Neural cell (in vitro differentiated cells): Measurements from ENCODE around the gene ZNF175. TPM values are rescaled to one million over a fixed set of nuclear protein-coding genes. Genes with fewer than 3 reads are reported as not detected.

Source experiments
- H2AFZ ChIP-seq: fragments of 200-600, 300-800 bp; sonication (generic), shearing (Covaris generic); 2 replicates; pipeline ENCODE4 v1.6.0; 2014; ENCODE audit warnings: low read depth, mild to moderate bottlenecking, antibody characterized with exemption, low read length, moderate library complexity
- H3F3A ChIP-seq: fragments of 200-600 bp; shearing (Covaris generic); 2 replicates; pipeline ENCODE4 v1.6.1; 2016; ENCODE audit warnings: mild to moderate bottlenecking, moderate library complexity, mixed read lengths, antibody characterized with exemption, low read length; ENCODE audit not compliant: insufficient read depth, poor library complexity, severe bottlenecking
- H3K27ac ChIP-seq: fragments of 200-600, 300-800 bp; sonication (generic), shearing (Covaris generic); 2 replicates; pipeline ENCODE4 v1.5.1; 2014; ENCODE audit warnings: mild to moderate bottlenecking, low read length, moderate library complexity
- H3K27me3 ChIP-seq: fragments of 300-800, 200-600 bp; sonication (generic), shearing (Covaris generic); 2 replicates; pipeline ENCODE4 v1.6.0; 2014; ENCODE audit warnings: mild to moderate bottlenecking, low read depth, low read length, moderate library complexity; ENCODE audit not compliant: insufficient read depth
- H3K36me3 ChIP-seq: fragments of 300-800, 200-600 bp; sonication (generic), shearing (Covaris generic); 2 replicates; pipeline ENCODE4 v1.5.1; 2014; ENCODE audit warnings: mild to moderate bottlenecking, antibody characterized with exemption, low read length, moderate library complexity; ENCODE audit not compliant: insufficient read depth
- H3K4me2 ChIP-seq: fragments of 300-800, 200-600 bp; sonication (generic), shearing (Covaris generic); 2 replicates; pipeline ENCODE4 v1.6.0; 2014; ENCODE audit warnings: mild to moderate bottlenecking, low read length
- H3K4me3 ChIP-seq: fragments of 300-800, 200-600 bp; sonication (generic), shearing (Covaris generic); 2 replicates; pipeline ENCODE4 v1.5.1; 2014; ENCODE audit warnings: mild to moderate bottlenecking, low read length, moderate library complexity
- H3K79me2 ChIP-seq: fragments of 200-600 bp; shearing (Covaris generic); replicated peaks from 2 replicates; pipeline ENCODE4 v1.6.0; 2014; ENCODE audit warnings: mild to moderate bottlenecking, low read length, moderate library complexity; ENCODE audit not compliant: insufficient read depth
- H3K9ac ChIP-seq: fragments of 300-800, 200-600 bp; sonication (generic), shearing (Covaris generic); 2 replicates; pipeline ENCODE4 v1.6.1; 2016; ENCODE audit warnings: mild to moderate bottlenecking, low read length, mixed read lengths
- H3K9me2 ChIP-seq: fragments of 200-600 bp; shearing (Covaris generic); 2 replicates; pipeline ENCODE4 v1.6.1; 2016; ENCODE audit warnings: mild to moderate bottlenecking, low read length, mixed read lengths; ENCODE audit not compliant: insufficient read depth
- H3K9me3 ChIP-seq: fragments of 200-600, 300-800 bp; sonication (generic), shearing (Covaris generic); 2 replicates; pipeline ENCODE4 v1.6.1; 2016; ENCODE audit warnings: mild to moderate bottlenecking, mixed run types, low read length, moderate library complexity, mixed read lengths
- H4K20me1 ChIP-seq: fragments of 200-600 bp; shearing (Covaris generic); 2 replicates; pipeline ENCODE4 v1.6.1; 2016; ENCODE audit warnings: mild to moderate bottlenecking, mixed run types; ENCODE audit not compliant: insufficient read depth
- EP300 ChIP-seq: fragments of 450-650 bp; conservative IDR thresholded peaks from 2 replicates; pipeline ENCODE4 v1.6.1; 2014; ENCODE audit warnings: antibody characterized with exemption, mild to moderate bottlenecking, moderate library complexity; ENCODE audit not compliant: poor library complexity, severe bottlenecking
- EZH2 ChIP-seq: fragments of 200-600, 300-800 bp; shearing (Covaris generic), sonication (generic); IDR thresholded peaks from 2 replicates; pipeline ENCODE4 v1.6.1; 2014; ENCODE audit warnings: antibody characterized with exemption, low read length, borderline replicate concordance, mild to moderate bottlenecking; ENCODE audit not compliant: insufficient read depth, poor library complexity, severe bottlenecking
- SMC3 ChIP-seq: fragments of 450-650 bp; conservative IDR thresholded peaks from 2 replicates; pipeline ENCODE4 v1.6.1; 2014; ENCODE audit warnings: antibody characterized with exemption, mild to moderate bottlenecking, moderate library complexity; ENCODE audit not compliant: poor library complexity
- TAF1 ChIP-seq: IDR thresholded peaks from 2 replicates; pipeline ENCODE4 v1.6.1; 2012; ENCODE audit warnings: low read depth
- polyA plus RNA-seq: library from polyadenylated mRNA; depleted of rRNA; stranded (reverse); fragments of >200 nt; gene quantifications from 2 replicates; pipeline ENCODE4 v1.2.3, GENCODE V29; 2014
- TF ChIP-seq, protein P1 (sequence below): IDR thresholded peaks from 2 replicates; pipeline ENCODE4 v1.6.1; 2012; ENCODE audit warnings: borderline replicate concordance

ZNF175 gene
- polyA plus RNA-seq, 1 donor from 2014 or later = 10.9 TPM

DNA sequence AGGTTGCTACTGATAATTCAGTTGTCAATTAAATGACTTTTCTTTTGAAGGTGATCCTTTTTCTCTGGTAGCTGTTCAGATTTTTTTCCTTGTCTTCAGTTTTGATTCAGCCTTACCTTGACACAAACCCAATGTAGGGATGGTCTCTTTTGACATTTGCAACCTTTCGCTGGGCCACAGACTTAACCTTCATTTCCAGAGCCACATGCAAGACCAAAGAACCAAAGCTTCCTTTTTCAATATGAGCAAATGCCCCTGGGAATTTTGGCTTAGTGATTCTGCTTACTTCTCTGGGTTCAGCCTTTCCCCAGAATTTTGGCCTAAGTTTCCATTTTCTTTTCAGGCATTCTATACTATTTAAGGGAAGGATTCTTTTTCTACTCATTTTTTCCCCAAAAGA is 39.5 kb downstream of the ZNF175 start (continued):
- TF ChIP-seq EZH2 = no peak

DNA sequence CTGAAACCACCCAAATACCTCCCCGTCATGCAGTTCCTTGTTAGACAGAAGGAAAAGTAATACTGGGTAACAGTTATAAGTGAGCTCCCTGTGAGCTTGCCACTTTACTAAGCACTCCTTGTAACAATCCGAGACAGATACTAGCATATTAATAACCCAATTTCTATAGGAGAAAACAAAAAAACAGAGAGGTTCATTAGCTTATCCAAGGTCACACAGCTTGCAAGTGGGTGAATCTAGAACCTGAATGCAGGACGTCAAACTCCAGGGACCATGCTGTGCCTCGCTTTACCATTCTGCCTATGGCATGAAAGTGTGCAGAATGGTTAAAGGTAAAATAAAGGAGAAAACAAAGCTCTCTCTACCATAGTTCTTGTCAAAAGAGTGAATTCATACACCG is 43.7 kb downstream of the ZNF175 start:
- H2AFZ ChIP-seq = no peak overlapping the region
- H3K9me2 ChIP-seq = no peaks in the 10 kb centered on the region
- H3K27ac ChIP-seq = no peak overlapping the region
- H3K9me3 ChIP-seq = no peaks in the 10 kb centered on the region
- no peaks in the 10 kb centered on the region for H4K20me1 ChIP-seq
- no peaks in the 10 kb centered on the region for H3F3A ChIP-seq
- H3K79me2 ChIP-seq = no peaks in the 10 kb centered on the region
- no peak overlapping the region for H3K4me2 ChIP-seq
- TF ChIP-seq, protein P1, sequence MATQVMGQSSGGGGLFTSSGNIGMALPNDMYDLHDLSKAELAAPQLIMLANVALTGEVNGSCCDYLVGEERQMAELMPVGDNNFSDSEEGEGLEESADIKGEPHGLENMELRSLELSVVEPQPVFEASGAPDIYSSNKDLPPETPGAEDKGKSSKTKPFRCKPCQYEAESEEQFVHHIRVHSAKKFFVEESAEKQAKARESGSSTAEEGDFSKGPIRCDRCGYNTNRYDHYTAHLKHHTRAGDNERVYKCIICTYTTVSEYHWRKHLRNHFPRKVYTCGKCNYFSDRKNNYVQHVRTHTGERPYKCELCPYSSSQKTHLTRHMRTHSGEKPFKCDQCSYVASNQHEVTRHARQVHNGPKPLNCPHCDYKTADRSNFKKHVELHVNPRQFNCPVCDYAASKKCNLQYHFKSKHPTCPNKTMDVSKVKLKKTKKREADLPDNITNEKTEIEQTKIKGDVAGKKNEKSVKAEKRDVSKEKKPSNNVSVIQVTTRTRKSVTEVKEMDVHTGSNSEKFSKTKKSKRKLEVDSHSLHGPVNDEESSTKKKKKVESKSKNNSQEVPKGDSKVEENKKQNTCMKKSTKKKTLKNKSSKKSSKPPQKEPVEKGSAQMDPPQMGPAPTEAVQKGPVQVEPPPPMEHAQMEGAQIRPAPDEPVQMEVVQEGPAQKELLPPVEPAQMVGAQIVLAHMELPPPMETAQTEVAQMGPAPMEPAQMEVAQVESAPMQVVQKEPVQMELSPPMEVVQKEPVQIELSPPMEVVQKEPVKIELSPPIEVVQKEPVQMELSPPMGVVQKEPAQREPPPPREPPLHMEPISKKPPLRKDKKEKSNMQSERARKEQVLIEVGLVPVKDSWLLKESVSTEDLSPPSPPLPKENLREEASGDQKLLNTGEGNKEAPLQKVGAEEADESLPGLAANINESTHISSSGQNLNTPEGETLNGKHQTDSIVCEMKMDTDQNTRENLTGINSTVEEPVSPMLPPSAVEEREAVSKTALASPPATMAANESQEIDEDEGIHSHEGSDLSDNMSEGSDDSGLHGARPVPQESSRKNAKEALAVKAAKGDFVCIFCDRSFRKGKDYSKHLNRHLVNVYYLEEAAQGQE = no peak
- TF ChIP-seq TAF1 (no peak), EP300 (no peak)
- no peaks in the 10 kb centered on the region for H3K27me3 ChIP-seq
- H3K4me3 ChIP-seq = no peak overlapping the region
- H3K9ac ChIP-seq = no peak overlapping the region
- no peaks in the 10 kb centered on the region for H3K36me3 ChIP-seq

DNA sequence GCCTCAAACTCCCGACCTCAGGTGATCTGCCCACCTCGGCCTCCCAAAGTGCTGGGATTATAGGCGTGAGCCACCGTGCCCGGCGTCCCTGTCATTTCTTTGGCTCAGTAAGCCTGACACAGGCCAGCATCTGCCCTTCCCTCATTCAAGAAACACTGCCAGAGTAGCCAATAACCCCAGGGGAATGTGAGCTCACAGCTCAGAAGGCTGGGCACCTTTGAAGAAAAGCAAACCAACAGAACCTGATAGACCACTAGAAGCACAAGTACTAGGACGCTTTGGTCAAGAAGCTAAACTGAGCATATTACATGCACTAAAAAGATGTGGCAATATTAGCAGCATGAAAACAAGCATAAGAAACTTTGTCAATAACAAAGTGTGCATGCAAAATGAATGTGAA is 44.9 kb downstream of the ZNF175 start:
- Histone ChIP-seq H3K9me3 (no peaks in the 10 kb centered on the region), H3K36me3 (no peaks in the 10 kb centered on the region), H3K4me3 (no peak overlapping the region), H2AFZ (no peak overlapping the region), H3K79me2 (no peaks in the 10 kb centered on the region), H3K9me2 (no peaks in the 10 kb centered on the region), H3K4me2 (no peak overlapping the region), H3K27me3 (no peaks in the 10 kb centered on the region), H3K27ac (no peak overlapping the region), H3K9ac (no peak overlapping the region), H4K20me1 (no peaks in the 10 kb centered on the region), H3F3A (no peaks in the 10 kb centered on the region)
- TF ChIP-seq SMC3 = no peak
- TF ChIP-seq, protein P1 = no peak
